ENCODE measurements around the gene GALNT11.
"Not testable (repeated sequence)": the region's sequence is repeated elsewhere in the genome, so short reads cannot be mapped to it uniquely, and the experiment has no call there.

GALNT11 gene

GRCh38 chr7:152030059-152030458 lies 4.6 kb downstream of the GALNT11 start:
- TF ChIP-seq, protein P1, sequence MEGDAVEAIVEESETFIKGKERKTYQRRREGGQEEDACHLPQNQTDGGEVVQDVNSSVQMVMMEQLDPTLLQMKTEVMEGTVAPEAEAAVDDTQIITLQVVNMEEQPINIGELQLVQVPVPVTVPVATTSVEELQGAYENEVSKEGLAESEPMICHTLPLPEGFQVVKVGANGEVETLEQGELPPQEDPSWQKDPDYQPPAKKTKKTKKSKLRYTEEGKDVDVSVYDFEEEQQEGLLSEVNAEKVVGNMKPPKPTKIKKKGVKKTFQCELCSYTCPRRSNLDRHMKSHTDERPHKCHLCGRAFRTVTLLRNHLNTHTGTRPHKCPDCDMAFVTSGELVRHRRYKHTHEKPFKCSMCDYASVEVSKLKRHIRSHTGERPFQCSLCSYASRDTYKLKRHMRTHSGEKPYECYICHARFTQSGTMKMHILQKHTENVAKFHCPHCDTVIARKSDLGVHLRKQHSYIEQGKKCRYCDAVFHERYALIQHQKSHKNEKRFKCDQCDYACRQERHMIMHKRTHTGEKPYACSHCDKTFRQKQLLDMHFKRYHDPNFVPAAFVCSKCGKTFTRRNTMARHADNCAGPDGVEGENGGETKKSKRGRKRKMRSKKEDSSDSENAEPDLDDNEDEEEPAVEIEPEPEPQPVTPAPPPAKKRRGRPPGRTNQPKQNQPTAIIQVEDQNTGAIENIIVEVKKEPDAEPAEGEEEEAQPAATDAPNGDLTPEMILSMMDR (IDR thresholded peaks at IDR 0.05), result peak; percentile 81
- H3K27ac ChIP-seq, result peak overlapping the region; percentile 14

DNA sequence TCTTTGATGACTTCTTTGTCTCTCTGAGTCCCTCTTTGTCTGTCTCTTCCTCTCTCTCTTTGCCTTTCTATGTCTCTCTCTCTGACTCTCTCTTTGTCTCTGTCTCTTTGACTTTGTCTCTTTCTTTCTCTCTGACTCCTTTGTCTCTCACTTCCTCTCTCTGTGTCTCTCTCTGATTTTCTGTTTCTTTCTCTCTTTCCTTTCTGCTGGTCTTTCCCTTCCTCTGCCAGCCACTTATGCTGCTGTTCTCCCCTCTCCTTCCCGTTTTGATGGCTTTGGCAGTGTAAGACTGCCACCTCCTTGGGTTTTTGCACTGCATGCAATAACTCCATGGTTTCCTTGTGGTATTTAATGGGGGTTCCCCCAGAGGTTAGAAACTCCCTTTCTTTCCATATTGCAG lies 5.2 kb downstream of the GALNT11 start:
- H3K27ac ChIP-seq, result not testable (repeated sequence)

- TF ChIP-seq, protein P1 (IDR thresholded peaks at IDR 0.05), result no peak
- H3K27ac ChIP-seq, result no peak overlapping the region
These were observed 10.3 kb downstream of the GALNT11 start for GRCh38 chr7:152035817-152036216.

- H3K27ac ChIP-seq, result not testable (repeated sequence)
These were observed 12.9 kb downstream of the GALNT11 start for GRCh38 chr7:152038410-152038809.

DNA sequence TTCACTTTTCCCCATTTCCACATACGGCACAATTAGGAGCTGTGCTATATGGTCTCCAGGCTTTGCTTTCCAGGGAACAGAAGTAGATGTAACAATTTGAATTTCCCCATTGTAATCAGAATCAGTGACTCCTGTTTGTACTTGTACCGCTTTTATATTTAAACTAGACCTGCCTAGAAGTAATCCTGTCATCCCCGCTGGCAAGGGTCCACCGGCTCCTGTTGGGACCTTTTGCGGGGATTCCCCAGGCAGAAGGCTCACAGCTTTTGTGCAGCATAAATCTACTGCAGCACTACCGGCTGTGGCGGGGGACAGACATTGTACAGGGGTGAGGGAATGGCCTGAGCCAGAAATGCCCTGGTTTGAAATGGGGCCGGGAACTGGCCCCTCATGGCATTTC lies 17.6 kb downstream of the GALNT11 start:
- H3K27ac ChIP-seq, result not testable (repeated sequence)

DNA sequence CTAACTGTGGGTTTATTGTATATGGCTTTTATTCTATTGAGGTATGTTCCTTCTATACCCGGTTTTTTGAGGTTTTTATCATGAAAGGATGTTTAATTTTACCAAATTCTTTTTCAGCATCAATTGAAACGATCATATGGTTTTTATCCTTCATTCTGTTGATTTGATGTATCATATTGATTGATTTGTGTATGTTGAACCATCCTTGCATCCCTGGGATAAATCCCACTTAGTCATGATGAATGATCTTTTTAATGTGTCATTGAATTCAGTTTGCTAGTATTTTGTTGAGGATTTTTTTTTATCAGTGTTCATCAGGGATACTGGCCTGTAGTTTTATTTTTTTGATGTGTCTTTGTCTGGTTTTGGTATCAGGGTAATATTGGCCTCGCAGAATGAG lies 19.4 kb downstream of the GALNT11 start:
- not testable (repeated sequence) for H3K27ac ChIP-seq

GRCh38 chr7:152046531-152046930 lies 21.1 kb downstream of the GALNT11 start:
- TF ChIP-seq, protein P1 (IDR thresholded peaks at IDR 0.05), result no peak
- TF ChIP-seq ZFX (IDR thresholded peaks at IDR 0.05; ENCODE audit: borderline replicate concordance), result no peak
- H3K27ac ChIP-seq, result no peak overlapping the region

GRCh38 chr7:152048051-152048450 lies 22.6 kb downstream of the GALNT11 start:
- TF ChIP-seq, protein P1 (IDR thresholded peaks at IDR 0.05), result no peak
- no peak for TF ChIP-seq ZFX (IDR thresholded peaks at IDR 0.05; ENCODE audit: borderline replicate concordance)
- H3K27ac ChIP-seq, result no peak overlapping the region

DNA sequence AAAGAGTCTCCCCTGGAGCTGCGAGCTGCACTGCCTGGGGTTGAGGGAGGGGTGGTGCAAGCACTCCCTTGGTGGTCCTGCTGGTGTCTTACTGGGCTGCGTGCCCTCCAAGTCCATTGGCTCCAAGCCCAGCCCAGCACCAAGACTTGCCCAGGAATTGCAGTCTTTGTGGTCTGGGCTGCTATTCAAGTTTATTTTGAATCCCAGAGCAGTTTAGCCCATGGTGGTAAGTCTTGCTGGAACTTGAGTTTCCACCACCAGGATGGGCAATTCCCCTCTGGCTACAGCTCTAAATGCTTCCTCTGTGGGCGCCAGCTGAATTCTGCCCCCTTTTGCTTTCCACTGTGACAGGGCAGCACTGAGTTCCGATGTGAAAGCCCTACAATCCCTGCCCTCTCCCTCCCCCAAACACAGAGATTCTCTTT lies 25.1 kb downstream of the GALNT11 start:
- no peak for TF ChIP-seq ZFX (IDR thresholded peaks at IDR 0.05; ENCODE audit: borderline replicate concordance)
- TF ChIP-seq, protein P1 (IDR thresholded peaks at IDR 0.05), result no peak
- H3K27ac ChIP-seq, result no peak overlapping the region

GRCh38 chr7:152051968-152052367 lies 26.5 kb downstream of the GALNT11 start:
- TF ChIP-seq, protein P1 (IDR thresholded peaks at IDR 0.05), result no peak
- TF ChIP-seq ZFX (IDR thresholded peaks at IDR 0.05; ENCODE audit: borderline replicate concordance), result no peak
- H3K27ac ChIP-seq, result no peak overlapping the region

All from 22Rv1 (cell line).